IPS-11a (cell line): ENCODE data around the gene TMCO2.

Experiments
- H3K4me3 ChIP-seq: one replicate; pipeline ENCODE4 v1.5.1; 2013; ENCODE audit warnings: low read depth, low read length, control low read depth

The TMCO2 gene

DNA sequence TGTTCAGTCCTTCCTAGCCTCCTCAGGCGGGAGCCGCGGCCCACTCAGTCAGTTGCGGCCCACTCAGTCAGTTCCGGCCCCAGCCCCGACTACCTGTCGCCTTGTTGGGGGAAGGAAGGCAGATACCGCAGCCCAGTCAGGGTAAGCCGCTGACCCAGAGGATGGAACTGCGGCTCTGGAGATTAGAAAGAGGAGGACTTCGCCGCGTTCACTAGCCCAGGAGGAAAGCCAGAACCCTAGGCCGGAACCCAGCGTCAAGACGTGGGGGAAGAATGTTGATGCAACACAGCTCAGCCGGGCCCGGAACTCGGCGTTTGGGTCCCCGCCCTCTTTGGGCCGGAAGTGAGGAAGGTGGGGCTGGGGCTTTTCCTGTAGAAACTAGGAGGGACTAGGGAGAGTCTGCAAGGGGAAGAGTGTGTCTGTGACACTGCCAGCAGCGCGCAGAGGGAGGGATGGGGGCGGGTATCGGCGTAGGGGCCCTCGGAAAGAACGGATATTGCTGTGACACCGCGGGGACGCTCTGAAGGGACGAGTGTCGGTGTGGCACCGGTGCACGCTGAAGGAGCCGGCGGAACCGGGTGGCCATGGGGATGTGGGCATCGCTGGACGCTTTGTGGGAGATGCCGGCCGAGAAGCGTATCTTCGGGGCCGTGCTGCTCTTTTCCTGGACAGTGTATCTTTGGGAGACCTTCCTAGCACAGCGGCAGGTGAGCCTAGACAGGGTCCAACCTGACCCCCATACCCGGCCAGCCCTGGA, 10.1 kb downstream of the TMCO2 start, which contains the start of gene ZMPSTE24:
TSS of gene ZMPSTE24 (plus strand) at position 549 of the 757 bp plus-strand sequence. CDS start at position 585, 36 bp downstream.
- peak within 1 kb of the TSS; percentile 98 for H3K4me3 ChIP-seq

DNA sequence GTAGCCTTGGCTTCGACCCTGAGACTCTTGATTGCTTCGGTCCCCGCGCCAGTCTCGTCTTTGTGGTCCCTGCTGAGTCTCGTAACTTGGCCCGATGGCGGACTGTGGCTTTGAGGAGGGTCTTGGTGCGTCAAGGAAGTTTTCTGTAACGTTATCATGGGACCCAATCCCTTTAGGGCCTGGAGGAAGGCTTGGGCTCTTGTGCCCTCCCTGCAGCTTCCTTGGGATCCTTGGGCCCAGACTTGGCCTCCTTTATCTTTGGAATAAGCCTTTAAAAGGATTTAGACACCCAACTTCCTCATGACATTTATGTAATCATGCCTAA, 10.7 kb downstream of the TMCO2 start:
- H3K4me3 ChIP-seq: peak overlapping the region; percentile 98

DNA sequence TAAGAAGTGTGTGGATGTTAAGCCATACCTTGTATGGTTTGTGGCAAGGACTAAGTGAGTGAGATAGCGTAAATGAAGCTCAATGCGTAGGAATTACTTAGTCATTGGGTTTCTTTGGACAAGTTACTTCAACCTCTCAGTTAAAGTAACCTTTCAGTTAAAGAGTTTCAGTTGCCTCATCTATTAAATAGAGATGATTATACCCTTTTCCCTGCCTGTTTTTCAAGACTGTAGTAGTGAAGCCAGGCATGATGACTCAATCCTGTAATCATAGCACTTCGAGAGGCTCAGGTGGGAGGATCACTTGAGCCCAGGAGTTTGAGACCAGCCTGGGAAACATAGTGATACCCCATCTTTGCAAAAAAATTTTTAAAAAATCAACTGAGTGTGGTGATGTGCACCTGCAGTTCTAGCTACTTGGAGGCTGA, 16.6 kb downstream of the TMCO2 start:
- H3K4me3 ChIP-seq: no peak overlapping the region

DNA sequence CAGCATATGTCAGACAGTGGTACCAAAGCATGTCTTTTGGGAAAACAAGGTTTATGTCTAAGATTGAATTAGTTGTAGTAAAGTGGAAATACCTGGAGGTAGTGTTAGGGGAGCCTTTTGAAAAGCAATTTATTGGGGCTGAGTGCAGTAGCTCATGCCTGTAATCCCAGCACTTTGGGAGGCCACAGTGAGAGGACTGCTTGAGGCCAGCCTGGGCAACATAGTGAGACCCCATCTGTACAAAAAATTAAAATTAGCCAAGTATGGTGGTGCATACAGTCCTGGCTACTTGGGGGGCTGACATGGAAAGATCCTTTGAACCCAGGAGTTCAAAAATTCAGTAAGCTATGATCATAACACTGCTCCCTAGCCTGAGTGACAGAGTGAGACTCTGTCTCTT, 17.6 kb downstream of the TMCO2 start:
- no peak overlapping the region for H3K4me3 ChIP-seq

DNA sequence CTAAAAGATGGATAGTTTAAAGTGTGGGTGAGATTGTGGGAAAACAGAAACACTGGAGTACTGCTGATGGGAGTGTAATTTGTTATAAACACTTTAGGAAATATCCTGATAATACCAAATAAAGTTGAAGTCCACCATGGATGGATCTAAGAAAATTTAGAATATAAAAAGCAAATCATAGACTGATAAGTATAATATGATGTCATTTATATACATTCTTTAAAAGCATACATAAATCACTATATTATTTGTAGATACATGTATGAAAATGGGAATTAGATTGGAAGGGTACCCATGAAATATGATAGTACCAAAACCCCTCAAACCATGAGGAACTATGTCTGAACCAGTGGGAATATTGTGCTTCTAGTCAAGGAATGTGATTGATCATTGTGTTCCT, 18.2 kb downstream of the TMCO2 start:
- H3K4me3 ChIP-seq: no peak overlapping the region

DNA sequence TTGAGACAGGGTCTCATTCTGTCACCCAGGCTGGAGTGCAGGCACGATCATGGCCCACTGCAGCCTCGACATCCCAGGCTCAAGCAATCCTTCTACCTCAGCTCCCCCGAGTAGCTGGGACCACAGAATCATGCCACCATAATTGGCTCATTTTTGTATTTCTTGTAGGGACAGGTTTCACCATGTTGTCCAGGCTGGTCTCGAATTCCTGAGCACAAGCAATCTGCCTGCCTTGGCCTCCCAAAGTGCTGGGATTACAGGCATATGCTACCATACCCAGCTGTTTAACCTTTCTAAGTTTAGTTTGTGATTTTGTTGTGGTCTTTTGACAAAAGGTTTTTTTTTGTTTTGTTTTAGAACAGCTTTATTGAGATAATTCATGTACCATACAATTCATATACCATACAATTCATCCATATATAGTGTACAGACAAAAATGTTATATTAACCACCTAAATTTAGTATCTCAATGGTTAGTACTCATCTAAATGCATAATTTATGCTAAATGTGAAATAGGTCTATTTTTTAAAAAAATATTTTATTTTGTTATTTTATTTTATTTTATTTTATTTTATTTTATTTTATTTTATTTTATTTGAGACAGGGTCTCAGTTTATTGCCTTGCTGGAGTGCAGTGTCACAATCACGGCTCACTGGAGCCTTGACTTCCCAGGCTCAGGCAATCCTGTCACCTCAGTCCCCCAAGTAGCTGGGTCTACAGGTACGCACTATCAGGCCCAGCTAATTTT, 19.2 kb downstream of the TMCO2 start:
- no peak overlapping the region for H3K4me3 ChIP-seq

DNA sequence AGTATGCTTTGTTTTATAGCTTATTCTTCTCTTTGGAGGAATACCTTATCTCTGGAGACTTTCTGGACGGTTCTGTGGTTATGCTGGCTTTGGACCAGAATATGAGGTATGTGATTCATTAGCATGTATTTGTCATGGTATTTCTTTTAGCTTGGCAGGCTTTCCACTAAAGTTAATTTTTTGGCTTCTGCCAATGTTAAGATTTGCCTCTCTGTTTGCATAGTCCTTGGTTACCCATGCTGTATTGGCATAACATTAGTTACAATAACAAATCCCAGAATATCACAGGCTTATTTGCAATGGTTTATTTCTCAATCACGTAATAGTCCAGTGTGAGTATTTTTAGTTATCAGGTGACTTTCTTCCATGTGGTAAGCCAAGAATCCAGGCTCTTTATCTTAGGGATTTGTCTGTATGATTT, 20.0 kb downstream of the TMCO2 start:
- H3K4me3 ChIP-seq: no peak overlapping the region

DNA sequence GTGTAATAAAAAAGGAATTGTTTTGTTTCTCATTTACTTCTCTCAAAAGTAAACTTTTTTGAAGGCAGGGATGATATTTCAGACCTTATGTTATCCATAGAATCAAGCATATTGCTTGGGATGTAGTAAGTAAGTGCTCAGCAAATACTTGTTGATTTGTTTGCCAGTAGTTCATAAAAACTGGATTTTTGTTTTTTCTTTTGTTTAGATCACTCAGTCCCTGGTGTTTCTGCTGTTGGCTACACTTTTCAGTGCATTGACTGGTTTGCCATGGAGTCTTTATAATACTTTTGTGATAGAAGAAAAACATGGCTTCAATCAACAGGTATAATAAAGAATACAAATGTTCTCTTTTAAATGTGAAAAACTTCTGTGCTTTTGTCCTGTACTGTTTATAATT, 20.5 kb downstream of the TMCO2 start:
- H3K4me3 ChIP-seq: no peak overlapping the region

DNA sequence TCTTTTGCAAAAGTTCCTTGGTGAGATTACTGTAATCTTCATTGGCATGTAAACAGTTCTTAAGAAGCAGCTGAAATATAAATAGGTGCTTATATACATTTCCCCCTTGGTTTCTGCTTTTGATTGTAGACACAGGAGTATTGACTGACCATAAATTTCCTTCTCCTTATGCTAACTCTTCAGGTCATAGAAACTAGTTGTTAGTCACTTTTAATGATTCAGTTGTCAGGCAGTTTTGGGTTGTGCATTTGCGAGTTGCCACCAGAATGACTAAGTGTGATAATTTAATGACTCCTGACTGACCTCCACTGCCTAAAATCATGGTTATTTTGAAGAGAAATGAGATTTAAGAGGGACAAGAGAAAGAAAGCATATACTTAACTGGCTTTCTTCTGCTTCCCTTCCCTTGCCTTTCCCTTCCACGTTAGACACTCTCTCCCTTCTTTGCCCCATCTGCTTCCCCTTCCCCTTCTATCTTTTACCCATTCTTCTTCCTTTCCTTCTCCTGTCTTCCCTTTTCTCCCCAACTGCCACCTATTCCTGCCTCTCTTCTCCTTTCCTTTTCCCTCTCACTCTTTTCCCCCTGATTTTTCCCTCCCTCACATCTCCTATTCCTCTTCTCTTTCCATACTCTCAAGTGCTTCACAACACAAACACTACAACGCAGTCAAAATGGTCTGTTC, 22.6 kb downstream of the TMCO2 start:
- no peak overlapping the region for H3K4me3 ChIP-seq

DNA sequence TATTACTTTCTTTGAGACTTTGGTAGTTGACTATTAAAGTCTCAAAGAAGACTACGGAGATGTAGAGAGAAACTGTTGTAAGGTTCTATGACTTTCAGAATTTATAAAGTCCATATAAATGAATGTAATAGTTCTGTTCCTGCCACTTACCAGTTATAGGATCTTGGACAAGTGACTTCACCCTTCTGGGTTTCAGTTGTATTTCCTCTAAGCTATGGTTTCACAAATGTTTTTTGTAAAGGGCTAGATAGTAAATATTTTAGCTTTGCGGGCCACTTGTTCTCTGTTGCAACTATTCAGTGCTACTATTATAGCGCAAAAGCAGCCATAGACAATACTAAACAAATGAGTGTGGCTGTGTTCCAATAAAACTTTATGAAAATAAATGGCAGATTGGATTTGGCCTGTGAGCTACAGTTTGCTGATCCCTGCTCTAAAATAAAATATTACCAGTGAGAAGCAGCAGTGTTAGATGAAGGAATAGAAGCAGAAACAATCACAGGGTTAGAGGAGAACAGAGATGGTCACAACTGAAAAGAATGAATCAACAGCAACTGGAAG, 25.0 kb downstream of the TMCO2 start:
- no peak overlapping the region for H3K4me3 ChIP-seq

DNA sequence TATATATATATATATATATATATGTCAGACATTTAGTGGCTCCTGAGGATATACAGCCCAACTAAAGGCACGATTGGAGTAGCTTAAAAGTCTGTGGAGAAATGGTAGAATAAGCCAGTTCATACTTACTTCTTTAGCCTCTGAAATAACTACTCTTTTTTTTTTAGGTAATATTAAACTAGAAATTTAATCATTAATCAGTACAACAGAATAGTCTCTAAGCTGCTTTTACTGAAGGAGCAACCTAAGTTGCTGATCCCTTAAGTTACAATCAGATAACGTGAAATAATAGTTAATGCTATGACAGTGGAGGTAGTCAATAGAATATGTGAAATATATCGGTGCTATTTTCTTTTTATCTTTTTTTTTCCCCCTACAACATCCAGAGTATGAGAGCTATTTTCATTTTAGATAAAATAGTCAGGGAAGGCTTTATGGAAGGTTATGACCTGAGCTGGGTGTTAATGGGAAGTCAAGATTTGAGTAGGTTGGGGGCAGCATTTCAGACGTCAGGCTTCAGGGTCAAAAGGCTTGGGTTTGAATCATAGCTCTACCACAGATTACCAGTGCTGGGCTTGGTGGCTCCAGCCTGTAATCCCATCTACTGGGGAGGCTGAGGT, 25.9 kb downstream of the TMCO2 start:
- H3K4me3 ChIP-seq: no peak overlapping the region

DNA sequence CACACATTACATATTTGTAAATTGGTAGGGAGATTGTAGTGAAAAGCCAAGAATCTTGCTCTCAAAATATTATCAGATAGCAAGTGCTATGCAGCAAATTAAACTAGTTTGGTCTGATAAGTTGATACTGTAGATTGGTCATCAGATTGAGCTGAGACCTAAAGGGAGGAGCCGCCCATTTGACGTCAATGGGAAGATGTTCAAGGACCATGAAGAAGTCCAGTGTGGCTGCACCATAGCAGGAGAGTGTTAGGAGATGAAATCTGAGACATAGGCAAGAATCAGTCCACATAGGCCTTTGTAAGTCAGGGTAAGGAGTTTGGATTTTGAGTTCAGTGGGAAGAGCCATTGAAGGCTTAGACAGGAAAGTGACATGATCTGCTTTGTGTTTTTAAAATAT, 26.6 kb downstream of the TMCO2 start:
- H3K4me3 ChIP-seq: no peak overlapping the region

DNA sequence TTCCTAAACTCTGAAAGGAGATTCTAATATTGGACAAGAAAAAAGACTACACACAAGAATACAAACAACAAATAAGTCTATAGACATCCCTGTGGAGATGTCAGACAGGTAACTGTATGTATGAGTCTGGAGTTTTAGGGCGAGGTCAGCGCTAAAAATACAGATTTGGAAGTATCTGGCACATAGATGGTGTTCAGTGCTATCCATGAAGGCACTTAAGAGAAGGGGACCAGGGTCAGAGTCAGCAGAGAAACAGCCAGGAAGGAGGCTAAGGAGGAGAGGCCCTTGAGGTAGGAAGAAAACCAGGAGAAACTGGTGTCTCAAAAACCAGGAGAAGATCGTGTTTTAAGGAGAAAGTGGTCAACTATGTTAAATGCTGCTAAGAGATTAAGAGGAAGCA, 28.4 kb downstream of the TMCO2 start:
- no peak overlapping the region for H3K4me3 ChIP-seq

DNA sequence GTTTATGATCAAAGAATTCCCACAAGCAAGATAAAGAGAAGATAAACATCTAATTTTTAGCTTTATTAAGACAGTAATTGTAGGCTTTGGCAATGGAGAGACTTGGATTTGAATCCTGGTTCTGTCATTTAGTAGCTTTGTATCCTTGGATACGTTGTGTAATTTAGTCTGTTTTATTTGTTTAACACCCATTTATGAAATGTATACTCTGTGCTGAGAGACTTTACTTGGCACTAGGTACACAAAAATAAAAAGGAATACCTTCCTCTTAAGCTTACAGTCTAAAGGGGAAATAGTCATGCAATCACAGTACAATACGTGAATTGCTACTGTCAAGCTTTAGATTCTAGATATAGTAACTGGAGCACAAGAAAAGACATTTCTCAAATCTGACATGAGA, 34.1 kb downstream of the TMCO2 start:
- no peak overlapping the region for H3K4me3 ChIP-seq

DNA sequence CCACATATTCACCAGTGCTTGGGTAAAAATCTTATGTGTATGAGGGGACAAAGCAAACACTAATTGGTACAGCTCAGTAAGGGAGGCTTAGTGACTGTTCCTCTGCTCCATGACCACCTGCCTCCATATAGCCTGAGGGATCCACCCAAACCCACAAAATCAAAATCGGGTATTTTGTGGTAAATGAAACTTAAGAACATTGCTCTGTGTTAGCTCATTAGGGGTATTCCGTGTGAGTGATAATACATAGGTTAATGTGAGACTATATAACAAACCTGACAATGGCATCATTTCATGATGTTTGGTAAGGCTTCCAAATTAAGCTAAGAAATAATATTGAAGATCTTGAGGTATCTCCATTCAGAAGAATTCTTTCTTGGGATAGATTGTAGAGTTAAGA, 43.6 kb downstream of the TMCO2 start:
- no peak overlapping the region for H3K4me3 ChIP-seq

DNA sequence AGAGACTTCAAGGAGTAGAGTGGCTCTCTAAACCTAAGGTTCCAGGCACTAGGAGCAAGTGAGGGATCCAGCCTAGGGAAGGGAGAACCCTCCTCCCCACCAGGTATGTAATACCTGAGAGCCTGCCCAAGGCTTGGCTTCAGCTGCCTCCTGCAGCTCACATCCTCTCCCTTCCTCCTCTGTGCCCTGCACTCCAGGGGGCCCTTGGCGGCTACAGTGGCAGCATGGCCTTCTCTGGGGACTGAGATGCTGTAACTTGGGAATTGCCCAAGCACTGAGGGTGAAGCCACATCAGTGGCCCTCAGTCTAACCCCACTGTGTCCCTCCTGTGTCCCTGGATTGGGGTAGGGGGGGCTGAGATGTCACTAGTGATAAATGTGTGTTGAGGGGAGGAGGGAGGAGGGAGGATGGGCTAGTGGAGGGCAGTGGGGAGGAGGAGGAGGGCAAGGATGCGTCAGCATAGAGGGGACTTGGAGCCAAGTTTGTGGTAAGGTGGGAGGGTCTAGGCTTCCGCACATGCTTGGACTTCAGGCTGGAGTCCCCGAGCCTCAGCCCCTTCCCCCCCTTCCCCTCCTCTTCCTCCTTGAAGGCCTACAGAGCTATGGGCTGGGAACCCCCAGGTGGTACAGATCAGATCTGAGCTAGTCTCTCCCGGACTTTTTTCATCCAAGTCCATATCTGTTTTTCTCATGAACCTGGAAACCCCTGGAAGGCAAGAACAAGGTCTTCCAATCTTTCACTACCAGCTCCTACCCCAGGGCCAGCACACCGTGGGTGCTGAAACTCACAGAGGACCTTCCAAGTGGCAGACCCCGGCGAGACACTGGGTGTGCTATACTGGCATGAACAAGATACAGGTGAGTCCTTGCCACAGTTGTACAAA, 51.9 kb downstream of the TMCO2 start:
- no peak overlapping the region for H3K4me3 ChIP-seq

DNA sequence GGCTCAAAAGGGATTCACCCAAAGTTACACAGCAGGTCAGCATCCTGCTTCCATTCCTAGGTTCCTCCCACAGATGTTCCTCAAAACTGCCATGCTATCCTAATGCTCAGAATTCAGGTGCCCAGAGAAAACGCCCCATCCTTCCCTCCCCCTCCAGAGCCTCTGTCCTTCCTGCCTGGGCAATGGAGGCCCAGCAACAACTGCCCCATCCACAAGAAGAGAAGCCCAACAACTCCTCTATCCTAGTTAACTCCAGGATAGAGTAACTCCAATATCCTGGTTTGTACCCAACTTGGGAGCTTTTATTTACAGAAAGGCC, 52.5 kb downstream of the TMCO2 start:
- H3K4me3 ChIP-seq: no peak overlapping the region

DNA sequence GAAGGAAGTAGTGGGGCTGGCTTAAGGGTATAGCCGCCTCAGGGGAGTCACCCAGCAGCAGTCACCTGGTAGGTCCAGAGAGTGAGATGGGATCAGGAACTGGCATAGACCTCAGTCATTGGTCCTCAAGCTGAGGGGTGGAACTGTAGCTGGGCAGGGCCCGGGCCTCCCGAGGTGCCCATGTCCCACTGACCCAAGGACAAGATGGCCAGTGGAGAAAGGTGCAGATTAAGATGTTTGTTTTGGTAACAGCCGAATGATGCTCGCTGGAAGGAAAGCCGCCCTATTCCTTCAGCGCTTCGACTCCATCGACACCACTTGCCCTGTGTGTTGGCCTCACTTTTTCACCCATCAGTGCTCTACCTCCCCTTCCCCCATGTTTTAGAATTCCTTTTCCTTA, 52.9 kb downstream of the TMCO2 start:
- H3K4me3 ChIP-seq: no peak overlapping the region

DNA sequence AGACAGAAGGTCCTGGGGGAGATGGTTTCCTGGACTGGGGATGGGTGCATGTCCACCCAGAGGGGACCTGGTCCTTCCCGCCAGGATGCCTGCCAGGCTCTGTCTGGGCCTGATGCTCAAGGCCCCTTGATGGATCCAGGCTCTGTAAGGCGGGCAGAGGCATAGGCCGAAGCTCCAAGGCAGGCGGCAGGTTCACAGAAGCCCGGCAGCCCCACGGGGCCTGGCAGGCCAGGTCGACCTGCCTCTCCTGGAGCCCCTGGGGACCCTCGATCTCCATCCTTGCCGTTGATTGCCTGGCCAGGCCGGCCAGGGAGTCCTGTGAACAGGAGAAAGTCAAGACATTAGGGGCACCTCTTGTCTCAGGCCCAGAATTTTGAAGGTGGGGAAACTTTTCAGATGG, 53.3 kb downstream of the TMCO2 start:
- H3K4me3 ChIP-seq: no peak overlapping the region
